Sigmoid colon (tissue), 4 donors: ENCODE results near the gene CHMP1A.

Source experiments
- POLR2AphosphoS5 ChIP-seq, 4 donors: sonication (generic); formaldehyde crosslinking; IDR thresholded peaks; one replicate each; pipeline ENCODE4 v1.6.1; 2017; ENCODE audit warnings: antibody characterized with exemption in 4 of 4
- TF ChIP-seq, protein P1 (sequence below), 4 experiments: fragments of 450-650 bp in 3 of 4; fragments of 200-600 bp in 1 of 4; IDR thresholded peaks; one replicate each; pipeline ENCODE4 v1.5.1; 2016 to 2019; ENCODE audit warnings: antibody characterized with exemption in 4 of 4, mild to moderate bottlenecking in 3 of 4, moderate library complexity in 2 of 4

DNA sequence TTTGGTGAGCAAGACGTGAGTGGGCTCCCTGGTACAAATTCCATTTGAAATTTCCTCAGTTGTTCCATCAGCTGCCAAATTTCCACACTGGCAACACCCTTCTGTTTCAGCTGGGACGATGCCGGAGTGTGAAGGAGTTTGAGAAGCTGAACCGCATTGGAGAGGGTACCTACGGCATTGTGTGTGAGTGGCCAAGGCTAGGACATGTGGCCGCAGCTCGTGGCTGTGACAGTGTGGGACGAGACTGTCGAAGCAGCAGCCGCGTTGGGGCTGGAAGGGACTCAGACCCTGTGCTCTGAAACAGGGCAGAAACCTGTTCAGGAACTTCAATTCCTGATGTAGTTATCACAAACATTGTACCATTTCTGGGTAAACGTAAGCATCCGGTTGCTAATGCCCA, 31.6 kb upstream of the CHMP1A start:
- TF ChIP-seq, protein P1, sequence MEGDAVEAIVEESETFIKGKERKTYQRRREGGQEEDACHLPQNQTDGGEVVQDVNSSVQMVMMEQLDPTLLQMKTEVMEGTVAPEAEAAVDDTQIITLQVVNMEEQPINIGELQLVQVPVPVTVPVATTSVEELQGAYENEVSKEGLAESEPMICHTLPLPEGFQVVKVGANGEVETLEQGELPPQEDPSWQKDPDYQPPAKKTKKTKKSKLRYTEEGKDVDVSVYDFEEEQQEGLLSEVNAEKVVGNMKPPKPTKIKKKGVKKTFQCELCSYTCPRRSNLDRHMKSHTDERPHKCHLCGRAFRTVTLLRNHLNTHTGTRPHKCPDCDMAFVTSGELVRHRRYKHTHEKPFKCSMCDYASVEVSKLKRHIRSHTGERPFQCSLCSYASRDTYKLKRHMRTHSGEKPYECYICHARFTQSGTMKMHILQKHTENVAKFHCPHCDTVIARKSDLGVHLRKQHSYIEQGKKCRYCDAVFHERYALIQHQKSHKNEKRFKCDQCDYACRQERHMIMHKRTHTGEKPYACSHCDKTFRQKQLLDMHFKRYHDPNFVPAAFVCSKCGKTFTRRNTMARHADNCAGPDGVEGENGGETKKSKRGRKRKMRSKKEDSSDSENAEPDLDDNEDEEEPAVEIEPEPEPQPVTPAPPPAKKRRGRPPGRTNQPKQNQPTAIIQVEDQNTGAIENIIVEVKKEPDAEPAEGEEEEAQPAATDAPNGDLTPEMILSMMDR (IDR thresholded peaks at IDR 0.05), result no peak
- TF ChIP-seq POLR2AphosphoS5 (IDR thresholded peaks at IDR 0.05), result no peak
